Measurements from ENCODE around the gene GMEB2.
A peak's percentile ranks its signal among the peaks of the same experiment; 100 is the strongest.
"Not testable (repeated sequence)": the region's sequence is repeated elsewhere in the genome, so short reads cannot be mapped to it uniquely, and the experiment has no call there.

Gene GMEB2

GRCh38 chr20:63564036-63564810, 62.7 kb downstream of the GMEB2 start:
- H3K27ac Mint-ChIP-seq (ENCODE audit: low read depth): no peak overlapping the region
- H3K4me1 Mint-ChIP-seq: peaks cover 21% of the 10 kb centered on the region
- ATAC-seq (replicated peaks; ENCODE audit: extremely low read depth, poor library complexity, severe bottlenecking) (no peak), DNase-seq (ENCODE audit: low spot score in 2 of 2) (no peak)
- peaks cover 19% of the 10 kb centered on the region for H3K36me3 Mint-ChIP-seq (ENCODE audit: insufficient read depth)
- no peaks in the 10 kb centered on the region for H3K27me3 Mint-ChIP-seq
- H3K4me3 Mint-ChIP-seq: no peak overlapping the region
- H3K9me3 Mint-ChIP-seq: no peaks in the 10 kb centered on the region

DNA sequence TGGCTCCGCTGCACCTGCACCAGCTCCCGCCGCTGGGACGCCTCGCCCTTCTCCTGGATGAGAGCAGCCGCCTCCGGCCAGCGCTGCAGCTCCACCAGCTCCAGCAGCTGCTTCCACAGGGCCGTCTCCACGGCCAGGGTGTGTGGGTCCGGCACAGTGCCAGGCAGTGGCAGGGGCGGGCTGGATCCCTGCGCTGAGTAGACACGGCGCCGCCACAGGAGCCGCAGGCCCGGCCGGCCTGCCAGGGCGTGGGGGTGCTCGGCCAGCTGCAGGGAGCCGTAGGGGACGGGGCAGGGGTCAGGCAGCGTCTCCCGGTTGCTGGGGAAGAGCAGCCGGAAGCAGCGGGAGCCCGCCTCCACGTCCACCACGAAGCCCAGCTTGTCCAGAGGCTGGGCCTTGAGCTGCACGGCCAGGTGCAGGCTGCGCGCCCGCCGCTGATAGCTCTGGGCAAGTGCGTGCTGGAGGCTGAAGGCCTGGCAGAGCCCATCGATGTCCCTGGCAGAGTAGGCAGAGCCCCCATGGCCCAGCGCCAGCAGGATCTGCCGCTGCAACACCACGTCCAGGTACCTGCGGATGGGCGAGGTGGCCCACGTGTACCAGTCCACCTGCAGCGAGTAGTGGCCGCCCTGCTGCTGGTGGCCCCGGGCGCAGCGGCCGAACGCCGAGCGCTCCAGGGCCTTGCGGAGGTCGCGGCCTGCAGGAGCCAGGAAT, 63.5 kb downstream of the GMEB2 start:
- Mint-ChIP-seq H3K4me1 (peaks cover 15% of the 10 kb centered on the region), H3K27me3 (no peaks in the 10 kb centered on the region), H3K4me3 (no peak overlapping the region), H3K27ac (ENCODE audit: low read depth) (no peak overlapping the region), H3K36me3 (ENCODE audit: insufficient read depth) (peaks cover 20% of the 10 kb centered on the region), H3K9me3 (no peaks in the 10 kb centered on the region)
- DNase-seq (ENCODE audit: low spot score in 2 of 2) (no peak), ATAC-seq (replicated peaks; ENCODE audit: extremely low read depth, poor library complexity, severe bottlenecking) (no peak)

DNA sequence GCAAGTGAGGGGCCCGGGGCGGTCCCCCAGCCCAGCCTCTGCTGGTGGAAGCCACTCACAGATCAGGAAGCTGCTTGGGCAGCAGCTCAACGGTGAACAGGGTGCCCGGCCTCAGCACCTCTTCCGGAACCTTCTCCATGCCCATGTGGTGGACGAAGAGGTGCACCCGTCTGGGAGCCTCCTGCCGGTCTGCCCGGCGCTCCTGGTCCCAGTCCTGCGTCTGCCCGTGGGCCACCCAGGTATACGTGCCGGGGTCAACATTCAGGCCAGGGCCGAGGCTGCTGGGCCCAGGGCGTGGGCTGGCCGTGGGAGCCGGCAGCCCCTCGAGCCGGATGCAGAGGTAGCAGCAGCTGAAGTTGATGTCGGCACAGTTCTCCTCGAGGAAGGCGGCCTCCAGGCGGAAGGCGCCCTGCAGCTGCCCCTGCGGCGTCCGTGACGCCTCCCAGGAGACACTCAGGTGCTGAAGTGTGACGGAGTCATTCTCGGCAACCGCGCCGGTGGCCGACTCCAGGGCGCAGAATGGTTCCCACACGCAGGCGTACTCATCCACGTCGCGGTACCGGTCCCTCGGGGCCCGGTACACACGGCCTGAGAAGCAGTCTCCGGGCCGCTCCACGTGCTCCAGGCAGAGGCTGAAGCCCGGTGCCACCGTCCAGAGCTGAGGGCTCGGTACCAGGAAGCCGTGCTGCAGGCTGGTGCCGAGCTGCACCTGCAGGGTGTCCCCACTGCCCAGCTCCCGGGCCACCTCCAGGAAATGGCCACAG, 64.3 kb downstream of the GMEB2 start:
- Mint-ChIP-seq H3K4me1 (peaks cover 8% of the 10 kb centered on the region), H3K9me3 (no peaks in the 10 kb centered on the region), H3K36me3 (ENCODE audit: insufficient read depth) (peaks cover 16% of the 10 kb centered on the region), H3K27ac (ENCODE audit: low read depth) (no peak overlapping the region), H3K4me3 (no peak overlapping the region), H3K27me3 (no peaks in the 10 kb centered on the region)
- DNase-seq (ENCODE audit: low spot score in 2 of 2) (no peak), ATAC-seq (replicated peaks; ENCODE audit: extremely low read depth, poor library complexity, severe bottlenecking) (no peak)

- Mint-ChIP-seq H3K36me3 (ENCODE audit: insufficient read depth) (peaks cover 14% of the 10 kb centered on the region), H3K27ac (ENCODE audit: low read depth) (no peak overlapping the region), H3K4me3 (no peak overlapping the region), H3K27me3 (no peaks in the 10 kb centered on the region), H3K9me3 (no peaks in the 10 kb centered on the region), H3K4me1 (peaks cover 6% of the 10 kb centered on the region)
- ATAC-seq (replicated peaks; ENCODE audit: extremely low read depth, poor library complexity, severe bottlenecking): no peak
- no peak for DNase-seq (ENCODE audit: low spot score in 2 of 2)
These were observed 65.1 kb downstream of the GMEB2 start for GRCh38 chr20:63561624-63562396.

DNA sequence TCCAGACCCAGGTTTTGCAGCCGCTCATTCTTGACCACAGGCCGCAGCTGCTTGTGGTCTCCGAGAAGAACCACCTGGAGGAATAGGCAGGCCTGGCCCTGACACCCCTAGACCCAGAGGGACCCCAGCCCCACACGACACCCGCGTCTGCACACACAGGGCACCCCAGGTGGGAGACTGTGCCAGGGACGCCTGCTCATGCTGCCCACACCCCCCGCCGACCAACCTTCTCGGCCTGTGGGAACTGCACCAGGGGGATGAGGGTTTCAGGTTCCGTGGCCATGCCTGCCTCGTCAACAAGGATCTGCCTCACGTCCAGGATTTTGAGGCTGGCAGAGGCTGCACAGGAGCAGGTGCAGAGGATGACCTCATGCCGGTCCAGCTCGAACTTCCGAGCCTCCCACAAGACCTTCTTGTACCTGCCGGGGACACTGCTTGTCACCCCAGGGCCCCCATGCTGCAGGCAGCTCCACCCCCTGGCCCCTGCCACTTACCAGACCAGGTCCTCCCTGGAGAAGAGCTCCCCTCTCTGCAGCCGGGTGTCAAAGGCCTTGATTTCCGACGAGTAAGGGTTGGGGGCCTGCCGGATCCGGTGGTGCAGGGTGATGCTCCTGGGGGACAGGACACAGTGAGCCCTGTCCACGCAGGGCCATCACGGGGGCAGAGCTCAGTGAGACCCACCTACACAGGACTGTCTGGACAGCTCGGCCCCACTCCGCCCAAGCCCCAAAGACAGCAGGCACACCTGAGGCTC, 65.9 kb downstream of the GMEB2 start:
- Mint-ChIP-seq H3K27ac (ENCODE audit: low read depth) (no peak overlapping the region), H3K9me3 (no peaks in the 10 kb centered on the region), H3K27me3 (no peaks in the 10 kb centered on the region)

DNA sequence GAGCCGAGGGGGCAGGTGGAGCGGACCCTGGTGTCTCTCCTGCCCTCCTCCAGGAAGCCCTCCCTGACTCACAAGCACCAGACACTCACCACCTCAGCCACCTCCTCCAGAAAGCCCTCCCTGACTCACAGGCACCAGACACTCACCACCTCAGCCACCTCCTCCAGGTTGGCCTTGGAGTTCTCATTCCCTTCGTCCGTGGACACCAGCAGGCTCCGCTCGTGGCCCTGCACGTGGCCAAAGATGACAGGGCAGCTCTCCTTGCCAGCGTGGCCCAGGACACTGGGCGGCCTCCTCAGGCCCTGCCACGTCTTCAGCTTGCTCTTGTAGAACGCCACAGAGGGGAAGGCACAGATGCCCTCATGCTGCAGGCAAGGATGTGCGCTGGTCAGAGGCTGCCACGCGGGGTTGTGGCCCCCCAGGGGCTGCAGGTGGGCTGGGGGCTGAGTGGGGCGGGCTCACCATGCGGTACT, 66.5 kb downstream of the GMEB2 start:
- no peaks in the 10 kb centered on the region for H3K9me3 Mint-ChIP-seq
- no peaks in the 10 kb centered on the region for H3K27me3 Mint-ChIP-seq
- H3K4me3 Mint-ChIP-seq: no peak overlapping the region
- H3K27ac Mint-ChIP-seq (ENCODE audit: low read depth): no peak overlapping the region
- H3K36me3 Mint-ChIP-seq (ENCODE audit: insufficient read depth): peaks cover 11% of the 10 kb centered on the region
- ATAC-seq (replicated peaks; ENCODE audit: extremely low read depth, poor library complexity, severe bottlenecking) (no peak), DNase-seq (ENCODE audit: low spot score in 2 of 2) (no peak)
- H3K4me1 Mint-ChIP-seq: peaks cover 6% of the 10 kb centered on the region

More for the DNA sequence above, 65.9 kb downstream of the GMEB2 start:
- H3K36me3 Mint-ChIP-seq (ENCODE audit: insufficient read depth): peaks cover 16% of the 10 kb centered on the region
- DNase-seq (ENCODE audit: low spot score in 2 of 2) (no peak), ATAC-seq (replicated peaks; ENCODE audit: extremely low read depth, poor library complexity, severe bottlenecking) (no peak)
- H3K4me1 Mint-ChIP-seq: peaks cover 6% of the 10 kb centered on the region
- H3K4me3 Mint-ChIP-seq: no peak overlapping the region

GRCh38 chr20:63559485-63560332, 67.2 kb downstream of the GMEB2 start:
- Mint-ChIP-seq H3K36me3 (ENCODE audit: insufficient read depth) (peaks cover 11% of the 10 kb centered on the region), H3K27ac (ENCODE audit: low read depth) (peak overlapping the region; percentile 16)
- H3K4me1 Mint-ChIP-seq; H3K9me3 Mint-ChIP-seq; ATAC-seq (replicated peaks; ENCODE audit: extremely low read depth, poor library complexity, severe bottlenecking); H3K4me3 Mint-ChIP-seq; H3K27me3 Mint-ChIP-seq: not testable (repeated sequence)
- DNase-seq (ENCODE audit: low spot score in 2 of 2): peak in 1 of 2 donors; percentile 51

- Mint-ChIP-seq H3K27ac (ENCODE audit: low read depth) (peak overlapping the region; percentile 16), H3K4me3 (no peak overlapping the region), H3K36me3 (ENCODE audit: insufficient read depth) (peaks cover 11% of the 10 kb centered on the region), H3K9me3 (no peaks in the 10 kb centered on the region), H3K27me3 (no peaks in the 10 kb centered on the region), H3K4me1 (peaks cover 6% of the 10 kb centered on the region)
- DNase-seq (ENCODE audit: low spot score in 2 of 2) (no peak), ATAC-seq (replicated peaks; ENCODE audit: extremely low read depth, poor library complexity, severe bottlenecking) (no peak)
These were observed 68.0 kb downstream of the GMEB2 start for GRCh38 chr20:63558804-63559484.

DNA sequence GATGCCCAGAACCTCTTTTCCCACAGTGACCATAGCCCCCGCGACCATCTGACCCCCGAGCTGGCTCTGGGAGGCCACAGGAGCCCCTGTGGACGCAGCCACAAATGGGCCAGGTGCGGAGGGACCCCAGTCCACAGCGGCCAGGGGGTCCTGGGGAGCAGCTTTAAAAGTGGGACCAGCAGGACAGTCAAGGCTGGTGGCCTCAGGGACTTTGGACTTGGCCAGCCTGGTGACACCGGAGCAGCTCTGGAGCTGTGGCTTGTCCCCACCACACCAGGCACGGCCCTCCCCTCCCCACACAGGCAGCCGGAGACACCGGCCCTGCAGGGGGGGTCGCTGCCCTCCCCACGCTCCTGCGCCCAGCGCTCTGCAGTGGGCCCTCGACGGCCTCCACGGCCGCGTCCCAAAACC, 69.4 kb downstream of the GMEB2 start:
- Mint-ChIP-seq H3K27ac (ENCODE audit: low read depth) (no peak overlapping the region), H3K9me3 (no peaks in the 10 kb centered on the region), H3K4me3 (no peak overlapping the region), H3K36me3 (ENCODE audit: insufficient read depth) (peaks cover 19% of the 10 kb centered on the region), H3K27me3 (no peaks in the 10 kb centered on the region), H3K4me1 (peaks cover 13% of the 10 kb centered on the region)
- ATAC-seq (replicated peaks; ENCODE audit: extremely low read depth, poor library complexity, severe bottlenecking) (no peak), DNase-seq (ENCODE audit: low spot score in 2 of 2) (no peak)

DNA sequence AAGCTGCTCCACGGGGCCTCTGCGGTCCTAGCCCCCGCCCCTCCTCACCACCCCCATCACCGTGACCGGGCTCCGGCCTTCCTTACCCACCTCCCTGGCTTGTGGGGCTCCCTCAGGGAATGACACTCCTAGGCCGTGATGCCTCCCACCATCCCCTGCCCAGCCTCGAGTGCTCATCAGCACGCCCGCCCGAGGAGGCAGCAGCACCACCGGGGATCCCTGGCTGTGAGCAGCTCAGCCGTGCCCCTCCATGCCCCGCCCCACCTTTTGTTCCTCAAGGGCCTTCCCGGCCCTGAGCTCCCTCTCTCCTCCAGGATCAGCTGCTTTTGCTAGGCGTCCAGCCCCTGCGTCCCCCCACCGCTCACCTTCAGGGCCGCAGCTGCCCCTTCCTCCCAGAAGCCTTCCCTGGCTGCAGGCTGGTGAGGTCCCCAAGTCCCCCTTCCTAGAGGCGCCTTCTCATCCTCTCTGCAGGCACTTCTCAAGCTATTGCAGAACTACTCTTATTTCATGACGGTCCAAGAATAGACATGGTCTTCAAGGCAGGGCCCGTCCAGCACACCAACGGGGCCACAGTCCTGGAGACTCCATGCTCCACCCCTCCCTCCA, 69.9 kb downstream of the GMEB2 start:
- DNase-seq (ENCODE audit: low spot score in 2 of 2) (no peak), ATAC-seq (replicated peaks; ENCODE audit: extremely low read depth, poor library complexity, severe bottlenecking) (no peak)
- Mint-ChIP-seq H3K27ac (ENCODE audit: low read depth) (no peak overlapping the region), H3K36me3 (ENCODE audit: insufficient read depth) (peaks cover 17% of the 10 kb centered on the region), H3K4me1 (peaks cover 18% of the 10 kb centered on the region), H3K27me3 (no peaks in the 10 kb centered on the region), H3K4me3 (no peak overlapping the region), H3K9me3 (no peaks in the 10 kb centered on the region)
